OCI-LY7 (cell line): Measurements from ENCODE around the gene DGKQ.

Source experiments
- EZH2phosphoT487 ChIP-seq: fragments of 200-600 bp; sonication (generic); IDR thresholded peaks from 2 replicates; pipeline ENCODE4 v1.6.1; 2018; ENCODE audit warnings: low read depth, borderline replicate concordance, mild to moderate bottlenecking, mixed run types, antibody characterized with exemption, low read length, moderate library complexity, mixed read lengths
- TF ChIP-seq, protein P1 (sequence below): fragments of 200-600 bp; sonication (generic); conservative IDR thresholded peaks from 2 replicates; pipeline ENCODE4 v1.5.1; 2014; ENCODE audit warnings: mild to moderate bottlenecking, antibody characterized with exemption, low read length, moderate library complexity, mixed read lengths

- TF ChIP-seq, protein P1, sequence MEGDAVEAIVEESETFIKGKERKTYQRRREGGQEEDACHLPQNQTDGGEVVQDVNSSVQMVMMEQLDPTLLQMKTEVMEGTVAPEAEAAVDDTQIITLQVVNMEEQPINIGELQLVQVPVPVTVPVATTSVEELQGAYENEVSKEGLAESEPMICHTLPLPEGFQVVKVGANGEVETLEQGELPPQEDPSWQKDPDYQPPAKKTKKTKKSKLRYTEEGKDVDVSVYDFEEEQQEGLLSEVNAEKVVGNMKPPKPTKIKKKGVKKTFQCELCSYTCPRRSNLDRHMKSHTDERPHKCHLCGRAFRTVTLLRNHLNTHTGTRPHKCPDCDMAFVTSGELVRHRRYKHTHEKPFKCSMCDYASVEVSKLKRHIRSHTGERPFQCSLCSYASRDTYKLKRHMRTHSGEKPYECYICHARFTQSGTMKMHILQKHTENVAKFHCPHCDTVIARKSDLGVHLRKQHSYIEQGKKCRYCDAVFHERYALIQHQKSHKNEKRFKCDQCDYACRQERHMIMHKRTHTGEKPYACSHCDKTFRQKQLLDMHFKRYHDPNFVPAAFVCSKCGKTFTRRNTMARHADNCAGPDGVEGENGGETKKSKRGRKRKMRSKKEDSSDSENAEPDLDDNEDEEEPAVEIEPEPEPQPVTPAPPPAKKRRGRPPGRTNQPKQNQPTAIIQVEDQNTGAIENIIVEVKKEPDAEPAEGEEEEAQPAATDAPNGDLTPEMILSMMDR: no peak
- no peak for TF ChIP-seq EZH2phosphoT487
Measured at GRCh38 chr4:925771-926500, 47.4 kb downstream of the DGKQ start.
